Neural cell (in vitro differentiated cells): Measurements from ENCODE around the gene ABCA2.

ENCODE experiments used
- CTCF ChIP-seq: fragments of 450-650 bp; IDR thresholded peaks from 2 replicates; pipeline ENCODE4 v1.5.1; 2014; ENCODE audit warnings: antibody characterized with exemption, mild to moderate bottlenecking, moderate library complexity; ENCODE audit not compliant: poor library complexity, severe bottlenecking
- EZH2 ChIP-seq: fragments of 200-600, 300-800 bp; shearing (Covaris generic), sonication (generic); IDR thresholded peaks from 2 replicates; pipeline ENCODE4 v1.6.1; 2014; ENCODE audit warnings: antibody characterized with exemption, low read length, borderline replicate concordance, mild to moderate bottlenecking; ENCODE audit not compliant: insufficient read depth, poor library complexity, severe bottlenecking
- MXI1 ChIP-seq: fragments of 450-650 bp; conservative IDR thresholded peaks from 2 replicates; pipeline ENCODE4 v1.6.1; 2014; ENCODE audit warnings: antibody characterized with exemption, mild to moderate bottlenecking; ENCODE audit not compliant: poor library complexity, severe bottlenecking
- POLR2AphosphoS5 ChIP-seq: IDR thresholded peaks from 2 replicates; pipeline ENCODE4 v1.6.1; 2012
- REST ChIP-seq: IDR thresholded peaks from 2 replicates; pipeline ENCODE4 v1.6.1; 2012; ENCODE audit warnings: borderline replicate concordance
- SMC3 ChIP-seq: fragments of 450-650 bp; conservative IDR thresholded peaks from 2 replicates; pipeline ENCODE4 v1.6.1; 2014; ENCODE audit warnings: antibody characterized with exemption, mild to moderate bottlenecking, moderate library complexity; ENCODE audit not compliant: poor library complexity

- TF ChIP-seq SMC3 = no peak
- no peak for TF ChIP-seq CTCF
- TF ChIP-seq REST = no peak
- no peak for TF ChIP-seq POLR2AphosphoS5
- no peak for TF ChIP-seq EZH2
- TF ChIP-seq MXI1 = no peak
These were observed 43.5 kb downstream of the ABCA2 start for GRCh38 chr9:136984464-136985026.
